Stimulated activated CD4-positive, alpha-beta T cell treated with anti-CD3 and anti-CD28 coated beads, Interleukin-1b, Interleukin-23, amount 100 ng/mL, for 4 hours (primary cell): Measurements from ENCODE around the gene ATP2A2.
A peak's percentile ranks its signal among the peaks of the same experiment; 100 is the strongest.

Source experiments
- DNase-seq, 2 donors: peaks; one replicate each; pipeline ENCODE4 v3.0.0-alpha.2; 2020; ENCODE audit warnings: low read depth in 2 of 2

Gene ATP2A2

DNA sequence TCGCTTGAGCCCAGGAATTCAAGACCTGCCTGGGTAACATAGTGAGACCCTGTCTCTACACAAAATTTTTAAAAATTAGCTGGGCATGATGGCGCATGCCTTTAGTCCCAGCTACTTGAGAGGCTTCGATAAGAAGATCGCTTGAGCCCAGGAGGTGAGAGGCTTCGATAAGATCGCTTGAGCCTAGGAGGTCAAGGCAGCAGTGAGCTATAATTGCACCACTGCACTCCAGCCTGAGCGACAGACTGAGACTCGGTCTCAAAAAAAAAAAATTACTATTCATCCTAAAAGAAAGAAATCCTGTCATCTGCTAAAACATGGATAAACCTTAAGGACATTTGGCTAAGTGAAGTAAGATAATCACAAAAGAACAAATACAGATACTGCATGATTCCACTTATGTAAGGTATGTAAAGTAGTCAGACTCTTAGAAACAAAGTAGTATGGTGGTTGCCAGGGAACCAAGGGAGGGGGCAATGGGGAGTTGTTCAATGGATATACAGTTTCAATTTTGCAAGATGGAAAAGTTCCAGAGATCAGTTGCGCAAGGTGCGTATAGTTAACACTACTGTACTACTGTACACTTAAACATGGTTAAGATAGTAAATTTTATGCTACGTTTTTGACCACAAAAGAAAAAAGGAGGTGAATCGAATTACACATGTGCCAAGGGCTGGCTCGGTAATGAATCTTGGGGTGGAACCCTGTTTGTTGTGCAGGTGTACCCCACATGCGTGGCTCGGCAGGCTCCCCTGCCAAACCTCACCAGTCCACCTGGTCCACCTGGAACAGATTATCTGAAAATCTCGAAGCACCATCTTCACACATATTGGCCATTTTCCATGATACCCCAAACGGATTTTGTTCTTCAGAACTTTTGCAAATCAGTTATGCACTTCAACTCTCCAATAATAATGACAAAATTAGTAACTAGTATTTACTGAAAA is 18.3 kb upstream of the ATP2A2 start:
- no peak for DNase-seq

GRCh38 chr12:110266381-110266960 is 14.6 kb upstream of the ATP2A2 start:
- DNase-seq = no peak

GRCh38 chr12:110266980-110267620 is 13.9 kb upstream of the ATP2A2 start:
- DNase-seq = no peak

DNA sequence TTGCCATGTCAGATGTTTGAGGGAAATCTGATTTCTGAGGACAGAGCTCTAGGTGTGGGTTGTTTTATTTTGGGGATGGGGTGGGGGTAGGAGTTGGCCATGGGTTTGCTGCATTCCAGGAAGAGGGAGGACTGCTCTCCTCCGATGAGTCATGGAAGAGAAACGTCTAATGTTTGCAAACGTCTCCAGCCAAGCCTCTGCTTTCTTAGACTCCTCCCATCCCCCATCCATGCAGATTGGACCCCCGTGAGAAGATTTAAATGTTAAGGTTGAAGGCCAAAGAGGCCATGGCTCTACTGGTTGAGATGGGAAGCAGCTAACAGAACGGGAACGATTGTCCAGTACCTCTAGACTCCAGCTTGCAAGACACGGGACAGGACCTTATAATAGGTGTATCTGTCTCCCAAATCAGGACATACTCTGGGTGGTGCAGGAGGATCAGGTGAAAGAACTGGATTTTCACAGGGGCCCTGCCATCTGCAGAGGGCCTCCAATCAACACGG is 11.4 kb upstream of the ATP2A2 start:
- no peak for DNase-seq

DNA sequence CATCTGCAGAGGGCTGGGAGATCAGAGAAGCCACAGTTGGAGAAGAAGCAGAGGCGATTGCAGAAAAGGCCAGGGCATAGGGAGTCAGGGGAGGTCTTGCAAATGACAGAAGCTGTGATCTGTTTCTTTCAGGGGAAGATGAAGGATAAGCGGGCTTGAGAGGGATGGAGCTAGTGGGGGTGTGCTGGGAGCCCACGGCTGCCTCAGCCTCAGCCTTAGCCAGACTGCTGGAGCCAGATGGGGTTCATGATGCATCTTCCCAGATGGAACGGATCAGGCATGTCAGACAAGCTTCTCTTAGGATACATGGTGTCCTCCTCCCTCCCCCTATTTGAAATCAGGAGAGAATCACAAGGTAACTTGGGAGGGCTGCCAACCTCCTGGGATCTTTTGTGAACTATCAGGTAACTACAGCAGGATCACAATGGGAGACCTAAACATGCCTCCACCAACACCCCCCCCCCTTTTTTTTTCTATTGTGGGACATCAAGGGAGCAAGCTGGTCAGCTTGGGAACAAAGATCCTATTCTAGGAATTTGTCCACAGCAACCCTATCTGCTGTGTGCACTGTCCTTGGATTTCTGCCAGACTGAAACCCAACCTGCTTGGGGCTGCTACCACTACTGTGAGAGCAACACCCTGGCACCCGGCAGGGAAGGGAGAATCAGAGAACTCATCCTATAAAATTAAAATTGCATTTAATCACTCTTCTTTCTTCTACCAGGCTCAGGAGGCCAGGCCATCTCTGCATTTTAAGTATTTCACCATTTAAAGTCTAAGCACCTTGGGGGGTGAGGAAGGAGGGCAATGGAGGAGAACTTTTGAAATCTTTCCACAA is 10.7 kb upstream of the ATP2A2 start:
- DNase-seq = no peak

GRCh38 chr12:110271015-110271414 is 10.0 kb upstream of the ATP2A2 start:
- no peak for DNase-seq

DNA sequence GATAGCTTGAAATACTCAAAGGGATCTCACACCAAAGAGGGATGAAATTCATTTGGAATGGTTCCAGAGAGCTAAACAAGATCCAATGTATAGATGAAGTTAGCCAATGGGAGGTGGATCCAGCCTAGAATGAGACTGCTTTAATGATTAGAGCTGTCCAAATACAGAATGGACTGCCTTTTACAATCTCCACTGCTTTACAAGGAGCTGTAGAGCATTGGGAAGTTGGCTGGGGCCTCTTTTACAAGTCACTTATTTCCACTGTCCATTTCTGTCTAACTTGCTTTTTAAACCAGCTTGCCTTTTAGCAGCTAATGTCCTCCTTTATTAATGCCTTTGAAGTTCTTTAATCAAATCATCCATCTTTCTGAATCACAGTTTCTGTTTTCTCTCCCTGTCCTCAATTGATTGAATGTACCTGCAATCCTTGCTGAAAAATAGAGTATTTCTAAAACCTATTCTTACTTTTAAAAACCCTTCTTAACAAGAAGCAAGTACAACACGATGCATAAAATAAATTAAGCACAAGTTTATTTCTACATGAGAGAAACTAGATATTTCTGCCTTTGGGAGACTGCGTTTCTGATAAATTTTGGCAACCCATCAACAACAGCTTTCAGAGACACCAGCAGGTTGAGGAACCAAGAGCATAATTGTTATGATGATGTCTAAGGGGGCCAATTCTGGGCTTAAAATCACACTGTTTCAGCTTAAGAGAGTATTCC is 3.4 kb upstream of the ATP2A2 start:
- no peak for DNase-seq

DNA sequence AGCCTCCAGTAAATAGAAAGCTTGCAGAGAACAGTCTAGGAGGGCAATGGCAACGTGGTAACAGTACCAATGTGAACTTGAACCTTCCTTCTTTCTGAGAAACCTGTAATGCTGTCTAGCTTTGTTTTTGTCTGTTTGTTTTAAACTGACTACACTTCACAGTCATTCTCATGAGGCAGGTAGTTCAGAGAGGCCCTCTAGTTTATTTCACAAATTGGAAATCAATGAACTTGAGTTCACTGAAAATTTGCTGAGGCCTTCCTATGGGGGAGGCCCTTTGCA is 2.9 kb upstream of the ATP2A2 start:
- DNase-seq = no peak

GRCh38 chr12:110279566-110280375 is 1.3 kb upstream of the ATP2A2 start:
- no peak for DNase-seq

DNA sequence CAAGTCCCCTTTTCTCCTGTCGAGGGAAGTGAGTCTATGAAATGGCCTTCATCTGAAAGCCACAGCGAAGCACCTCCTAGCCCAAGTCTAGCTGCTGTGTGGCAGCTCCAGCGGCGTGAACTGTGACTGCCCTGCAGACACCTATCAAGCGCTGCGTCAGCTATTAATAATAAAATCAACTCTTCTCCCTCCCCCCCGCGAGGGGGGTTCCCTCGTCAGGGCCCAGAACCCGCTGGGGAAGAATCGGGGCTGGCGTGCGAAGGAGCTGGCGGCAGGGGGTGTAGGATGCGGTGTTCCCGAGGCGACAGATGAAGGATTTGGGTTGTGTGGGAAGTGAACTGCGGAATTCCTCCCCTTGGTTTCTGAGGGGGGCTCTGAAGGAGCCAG is 662 bp upstream of the ATP2A2 start:
- DNase-seq = peak; percentile 49 to 50

GRCh38 chr12:110281549-110282299 is 677 bp downstream of the ATP2A2 start:
- DNase-seq = peak; percentile 21 to 47

GRCh38 chr12:110282300-110282860 is 1.3 kb downstream of the ATP2A2 start:
- DNase-seq = no peak

GRCh38 chr12:110282956-110283817 is 2.1 kb downstream of the ATP2A2 start:
- no peak for DNase-seq

DNA sequence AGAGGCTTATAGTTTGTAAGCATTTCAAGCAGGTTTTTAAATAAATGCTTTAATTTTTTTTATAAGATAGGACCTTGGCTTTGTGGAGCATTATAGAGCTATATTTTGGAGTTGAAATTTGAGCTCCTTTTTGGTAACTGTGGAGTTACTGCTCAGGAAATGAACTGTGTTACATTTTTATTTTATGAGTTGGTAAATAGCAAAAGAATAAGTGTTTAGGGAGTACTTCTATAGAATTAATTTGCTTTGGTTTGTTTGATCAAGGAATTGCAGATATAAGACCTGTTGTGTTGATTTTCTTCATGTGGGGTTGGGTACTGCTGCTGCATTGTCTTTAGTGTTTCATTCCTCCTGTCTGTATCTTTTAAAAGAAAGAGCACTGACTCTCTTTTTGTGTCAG is 3.5 kb downstream of the ATP2A2 start:
- DNase-seq = no peak

GRCh38 chr12:110286623-110287022 is 5.6 kb downstream of the ATP2A2 start:
- no peak for DNase-seq

GRCh38 chr12:110287986-110288385 is 6.9 kb downstream of the ATP2A2 start:
- no peak for DNase-seq

GRCh38 chr12:110289044-110289710 is 8.1 kb downstream of the ATP2A2 start:
- no peak for DNase-seq

DNA sequence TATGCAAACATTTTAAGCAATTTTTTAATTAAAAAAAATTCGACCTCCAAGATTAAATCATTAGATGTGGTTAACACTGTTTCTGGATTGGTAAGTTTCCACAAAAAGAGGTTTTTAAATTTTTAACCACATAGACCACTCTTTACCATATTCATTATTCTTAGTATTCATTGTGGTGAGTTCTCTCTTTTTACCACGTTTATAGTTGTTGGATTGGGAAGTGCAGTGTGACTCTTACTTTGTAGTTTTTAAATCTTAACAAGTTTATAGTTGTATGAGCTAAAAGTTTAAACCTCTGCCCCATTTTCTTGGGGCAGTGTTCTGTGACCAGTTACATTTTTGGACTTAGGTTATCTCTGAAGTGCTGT is 8.6 kb downstream of the ATP2A2 start:
- no peak for DNase-seq
